ENCODE results near the gene RPE65.
"Not testable (repeated sequence)": the region's sequence is repeated elsewhere in the genome, so short reads cannot be mapped to it uniquely, and the experiment has no call there.

The RPE65 gene

DNA sequence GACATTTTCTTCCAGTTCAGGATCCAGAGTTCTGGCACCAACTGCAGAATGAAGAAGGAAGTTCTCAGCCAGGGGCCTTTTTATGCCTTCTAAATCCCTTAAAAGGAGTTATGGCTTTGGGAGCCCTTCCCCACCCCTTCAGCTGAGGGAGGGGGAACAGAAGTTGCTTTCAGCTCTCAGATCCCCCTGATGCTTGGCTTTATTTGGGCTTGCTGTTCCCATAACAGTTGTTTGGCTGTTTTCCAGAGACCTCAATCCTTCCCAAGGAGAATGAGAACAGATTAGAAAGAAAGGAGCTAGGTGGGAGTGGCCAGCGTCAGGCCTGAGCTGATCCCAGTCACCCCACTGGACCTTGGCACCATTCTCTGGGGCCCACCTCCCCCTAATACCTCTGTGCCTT is at the start of gene RPE65:
RPE65 (minus strand) TSS at position 54 of the 400 bp plus-strand sequence; CDS start at position 5, 49 bp downstream.
- no peak for DNase-seq

DNA sequence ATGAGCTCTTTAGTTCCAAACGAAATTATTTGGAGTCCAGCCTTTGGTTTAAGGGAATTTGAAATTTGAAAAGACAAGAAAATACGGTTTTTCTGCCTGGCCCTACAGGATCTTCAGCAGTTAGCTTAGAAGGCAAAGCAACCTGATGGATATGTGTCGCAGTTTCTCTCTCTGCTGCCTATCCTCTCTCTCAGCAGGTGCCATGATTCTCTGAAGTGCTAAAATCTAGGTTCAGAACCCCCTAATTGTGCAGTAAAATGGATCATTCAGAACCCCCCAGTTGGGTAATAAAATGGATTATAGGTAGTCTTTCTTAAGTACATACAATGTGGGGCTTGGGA is 47.6 kb upstream of the RPE65 start:
- DNase-seq, result no peak

GRCh38 chr1:68496680-68497357 is 47.1 kb upstream of the RPE65 start, which contains the start of gene DEPDC1:
DEPDC1 (minus strand) TSS chr1:68497082; CDS start chr1:68496999, 83 bp downstream.
- peak; percentile 64 for DNase-seq

DNA sequence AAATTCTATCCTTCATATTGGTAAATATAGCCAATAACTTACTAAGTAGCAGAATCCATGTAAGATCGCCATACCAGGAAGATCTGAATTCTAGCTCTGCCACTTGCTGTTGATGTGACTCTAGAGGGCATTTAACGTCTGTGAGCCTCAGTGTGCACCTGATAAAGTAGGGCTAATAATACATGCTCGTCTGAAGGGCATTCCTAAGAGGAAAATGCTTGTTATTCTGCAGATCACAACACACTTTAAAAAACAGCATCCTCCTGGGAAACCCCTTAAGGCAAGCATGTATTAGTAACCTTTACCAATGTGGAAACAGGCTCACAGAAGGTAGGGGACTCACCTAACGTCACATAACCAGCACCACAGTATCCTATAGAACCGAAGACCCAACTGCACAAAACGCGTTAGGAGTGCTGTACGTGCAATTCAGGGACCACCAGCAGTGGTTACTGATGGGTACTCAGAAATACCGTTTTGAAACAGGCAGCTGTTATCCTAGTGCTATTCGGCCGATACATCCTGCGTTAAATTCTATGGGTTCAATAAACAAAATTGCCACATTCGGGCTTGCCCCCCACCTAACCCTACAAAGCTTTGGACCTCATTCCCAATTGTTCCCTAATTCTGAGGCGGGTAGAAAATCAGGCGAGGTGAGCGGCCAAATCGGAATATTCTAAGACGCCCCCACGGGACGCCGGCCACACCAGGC is 46.4 kb upstream of the RPE65 start:
- DNase-seq, result no peak

GRCh38 chr1:68495532-68495931 is 45.8 kb upstream of the RPE65 start:
- no peak for DNase-seq

- DNase-seq, result no peak
Measured at GRCh38 chr1:68493193-68493592, 43.4 kb upstream of the RPE65 start.

- not testable (repeated sequence) for DNase-seq
Measured at GRCh38 chr1:68492255-68492654, 42.5 kb upstream of the RPE65 start.

GRCh38 chr1:68490046-68490651 is 40.4 kb upstream of the RPE65 start:
- no peak for DNase-seq

DNA sequence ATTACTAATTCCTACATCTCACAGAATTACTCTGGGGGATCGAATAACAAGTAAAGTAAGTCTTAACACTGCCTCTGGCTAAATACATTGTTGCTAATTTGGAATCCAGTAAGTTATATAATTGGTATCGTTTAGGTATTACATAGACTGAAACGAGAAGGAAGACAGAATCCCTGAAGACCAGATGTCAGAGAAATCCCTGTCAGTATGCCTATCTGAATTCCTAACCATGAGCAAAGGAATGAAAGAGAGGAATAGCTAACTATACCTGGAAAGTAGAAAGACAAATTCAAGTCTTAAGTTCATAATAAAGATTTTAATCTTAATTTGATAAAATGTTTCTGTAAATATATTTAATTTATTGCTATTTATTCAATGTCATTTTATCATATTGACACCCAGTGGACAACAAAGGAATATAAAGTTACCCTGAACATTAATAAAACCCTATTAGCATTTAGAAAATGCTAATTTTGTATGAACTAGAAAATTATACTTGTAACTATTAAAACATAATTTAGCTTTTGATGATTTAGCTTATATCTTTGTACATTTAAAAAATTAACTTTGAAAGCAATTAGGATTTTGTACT is 35.8 kb upstream of the RPE65 start:
- DNase-seq, result no peak

DNA sequence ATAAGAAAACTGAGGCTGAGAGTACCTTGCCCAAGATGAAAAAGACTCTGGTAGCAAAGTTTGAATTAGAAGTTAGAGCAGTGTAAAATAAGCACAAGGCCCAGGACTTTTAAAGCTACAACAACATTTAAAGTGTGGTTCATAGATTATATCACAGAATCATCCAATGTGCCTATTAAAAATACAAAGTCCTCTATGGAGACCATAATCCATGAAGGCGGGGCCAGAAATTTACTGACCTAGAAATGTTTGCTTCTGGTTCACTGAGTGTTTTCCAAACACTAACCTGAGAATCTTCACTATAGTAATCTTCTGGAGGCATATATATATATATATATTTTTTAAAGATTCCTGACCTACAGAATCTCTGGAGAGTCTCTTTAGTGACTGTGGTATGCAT is 34.9 kb upstream of the RPE65 start:
- no peak for DNase-seq

DNA sequence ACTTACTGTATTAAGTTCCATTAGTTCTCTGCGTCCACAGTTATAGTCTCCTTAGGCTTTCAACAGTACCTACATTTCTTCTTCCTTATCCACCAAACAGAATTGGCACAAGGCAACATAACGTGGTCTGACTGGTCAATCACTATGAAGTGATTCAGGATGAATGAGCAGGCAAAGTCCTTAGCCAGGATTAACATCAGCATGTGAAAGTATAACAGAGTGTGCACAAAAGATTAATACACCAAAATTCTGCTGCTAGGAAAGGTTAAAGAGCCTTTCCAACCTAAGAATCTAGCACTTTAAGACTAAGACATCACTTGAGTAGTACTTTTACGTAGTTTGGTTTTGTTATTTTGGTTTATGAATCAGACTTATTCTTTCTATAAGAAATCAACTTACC is 31.3 kb upstream of the RPE65 start:
- DNase-seq, result no peak

DNA sequence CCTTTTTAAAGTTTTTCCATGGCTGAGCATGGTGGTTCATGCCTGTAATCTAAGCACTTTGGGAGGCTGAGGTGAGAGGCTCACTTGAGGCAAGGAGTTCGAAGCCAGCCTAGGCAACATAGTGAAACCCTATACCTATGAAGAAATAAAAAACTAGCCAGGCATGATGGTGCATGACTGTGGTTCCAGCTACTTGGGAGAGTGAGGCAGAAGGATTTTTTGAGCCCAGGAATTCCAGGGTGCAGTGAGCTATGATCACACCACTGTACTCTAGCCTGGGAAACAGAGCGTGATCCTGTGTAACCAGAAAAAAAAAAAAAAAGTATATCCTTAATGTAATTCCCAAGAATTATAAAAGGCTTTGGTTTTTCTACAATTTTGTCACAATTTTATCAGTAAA is 29.7 kb upstream of the RPE65 start:
- no peak for DNase-seq

DNA sequence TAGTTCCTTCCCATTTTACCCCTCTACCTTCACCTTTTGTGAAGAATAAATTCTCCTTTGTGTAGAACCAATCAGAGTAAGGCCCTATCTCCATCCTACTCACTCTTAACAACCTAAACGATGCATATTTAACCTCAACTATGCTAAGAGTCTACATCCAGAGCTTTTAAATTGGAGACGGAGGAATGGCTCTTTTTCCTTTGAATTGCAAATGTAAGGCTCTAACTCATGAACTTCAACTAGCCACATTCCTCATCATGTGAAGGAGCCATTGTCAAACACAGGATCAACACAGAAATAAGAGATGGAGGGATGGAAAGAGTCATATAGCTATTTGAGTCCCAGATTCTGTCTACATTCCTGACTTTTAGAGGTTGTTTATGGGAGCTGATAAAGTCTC is 28.9 kb upstream of the RPE65 start:
- DNase-seq, result no peak

GRCh38 chr1:68476626-68477025 is 26.9 kb upstream of the RPE65 start:
- DNase-seq, result not testable (repeated sequence)

GRCh38 chr1:68473060-68473459 is 23.3 kb upstream of the RPE65 start:
- DNase-seq, result no peak

GRCh38 chr1:68470388-68470970 is 20.7 kb upstream of the RPE65 start:
- DNase-seq, result no peak

GRCh38 chr1:68464891-68465290 is 15.1 kb upstream of the RPE65 start:
- no peak for DNase-seq

GRCh38 chr1:68460935-68461334 is 11.2 kb upstream of the RPE65 start:
- no peak for DNase-seq

DNA sequence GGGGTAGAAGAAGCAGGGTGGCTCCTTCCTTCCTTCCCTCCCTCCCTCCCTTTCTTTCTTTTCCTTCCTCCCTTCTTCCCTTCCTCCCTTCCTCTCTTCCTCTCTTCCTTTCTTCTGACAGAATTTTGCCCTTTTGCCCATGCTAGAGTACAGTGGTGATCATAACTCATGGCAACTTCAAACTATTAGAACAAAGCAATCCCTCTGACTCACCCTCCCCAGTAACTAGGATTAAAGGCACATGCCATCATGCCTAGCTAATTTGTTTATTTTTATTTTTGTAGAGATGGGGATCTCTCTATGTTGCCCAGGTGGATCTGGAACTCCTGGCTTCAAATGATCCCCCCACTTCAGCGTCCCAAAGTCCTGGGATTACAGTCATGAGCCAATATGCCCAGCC is 10.0 kb upstream of the RPE65 start:
- DNase-seq, result no peak

- no peak for DNase-seq
Measured at GRCh38 chr1:68459091-68459490, 9.3 kb upstream of the RPE65 start.

GRCh38 chr1:68456202-68456601 is 6.4 kb upstream of the RPE65 start:
- no peak for DNase-seq

DNA sequence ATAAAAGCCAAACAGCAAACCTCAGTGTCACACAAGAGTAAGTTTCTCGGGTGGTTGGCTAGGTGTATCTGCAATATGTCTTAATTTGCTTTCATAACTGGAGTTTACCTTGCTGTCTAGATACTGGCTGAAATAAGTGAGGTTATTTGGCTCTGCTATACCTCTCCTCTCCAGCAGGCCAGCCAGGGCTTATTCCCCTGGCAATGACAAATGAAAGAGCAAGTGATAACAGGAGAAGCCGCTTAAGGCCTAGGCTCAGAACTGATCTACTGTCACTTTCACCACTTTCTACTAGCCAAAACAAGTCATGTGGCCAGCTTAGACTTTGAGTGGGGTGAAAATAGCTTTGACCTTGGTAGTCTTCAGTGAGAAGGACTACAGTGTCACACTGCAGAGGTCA is 4.8 kb upstream of the RPE65 start:
- no peak for DNase-seq

GRCh38 chr1:68453060-68453670 is 3.4 kb upstream of the RPE65 start:
- no peak for DNase-seq
